MG63 (cell line): ENCODE data around the gene NAA80. TPM values are rescaled to one million over a fixed set of nuclear protein-coding genes. Genes with fewer than 3 reads are reported as not detected.

ENCODE experiments used
- total RNA-seq: library from RNA; depleted of rRNA; stranded (reverse); fragments of >200 nt; shearing (Covaris generic); gene quantifications from 2 replicates; pipeline ENCODE4 v1.2.3, GENCODE V29; 2014; ENCODE audit warnings: low replicate concordance; rRNA removed

NAA80 gene
- total RNA-seq, 1 experiment from 2014 or later: 6.4 TPM

Other genes starting within 250 kb of the NAA80 start
- 31.2 and 53.4 TPM in 2 replicates for gene RBM5, start 210.5 kb downstream of the NAA80 start, total RNA-seq
- gene SEMA3F, start 144.1 kb downstream of the NAA80 start, total RNA-seq: 11.7 and 22.9 TPM in 2 replicates
- gene GNAT1, start 107.8 kb downstream of the NAA80 start, total RNA-seq: not detected in 2 replicates
- gene SLC38A3, start 94.1 kb downstream of the NAA80 start, total RNA-seq: not detected in 2 replicates
- 73.9 and 114 TPM in 2 replicates for gene GNAI2, start 63.2 kb downstream of the NAA80 start, total RNA-seq
- 9.7 and 13.4 TPM in 2 replicates for gene SEMA3B, start 30.3 kb downstream of the NAA80 start, total RNA-seq
- not detected in 2 replicates for gene LSMEM2, start 20.3 kb downstream of the NAA80 start, total RNA-seq
- gene IFRD2, start 7.0 kb downstream of the NAA80 start, total RNA-seq: 87.8 and 101 TPM in 2 replicates
- 3.0 and 8.0 TPM in 2 replicates for gene HYAL3, start within 50 bp of the NAA80 start, total RNA-seq
- 1.4 TPM in 1 of 2 replicates, not detected in the other for gene HYAL1, start 4.2 kb upstream of the NAA80 start, total RNA-seq
- gene HYAL2, start 23.3 kb upstream of the NAA80 start, total RNA-seq: 15.5 and 30.7 TPM in 2 replicates
- gene TUSC2, start 28.8 kb upstream of the NAA80 start, total RNA-seq: 8.0 and 13.5 TPM in 2 replicates
- gene RASSF1, start 41.4 kb upstream of the NAA80 start, total RNA-seq: 17.5 and 42.0 TPM in 2 replicates
- 0.43 TPM in 1 of 2 replicates, not detected in the other for gene ZMYND10, start 46.3 kb upstream of the NAA80 start, total RNA-seq
- 14.3 and 16.0 TPM in 2 replicates for gene NPRL2, start 51.4 kb upstream of the NAA80 start, total RNA-seq
- gene CYB561D2, start 51.5 kb upstream of the NAA80 start, total RNA-seq: 21.9 and 35.5 TPM in 2 replicates
- gene TMEM115, start 60.1 kb upstream of the NAA80 start, total RNA-seq: 18.7 and 24.1 TPM in 2 replicates
- gene CACNA2D2, start 204.2 kb upstream of the NAA80 start, total RNA-seq: not detected in 2 replicates